A673 (cell line): ENCODE measurements around the gene DAPK2.

Experiments used
- CTCF ChIP-seq: fragments of 300-800, 200-600 bp; sonication (generic); conservative IDR thresholded peaks from 2 replicates; pipeline ENCODE4 v1.5.1; 2017; ENCODE audit warnings: low read depth, mild to moderate bottlenecking, antibody characterized with exemption, low read length, moderate library complexity, mixed read lengths
- EZH2 ChIP-seq: fragments of 200-600 bp; sonication (generic); IDR thresholded peaks from 2 replicates; pipeline ENCODE4 v1.6.1; 2017; ENCODE audit warnings: borderline replicate concordance, low read depth, mild to moderate bottlenecking, mixed read lengths, antibody characterized with exemption, low read length; ENCODE audit not compliant: poor library complexity, severe bottlenecking

- TF ChIP-seq CTCF (no peak), EZH2 (no peak)
These were observed 35.6 kb downstream of the DAPK2 start for GRCh38 chr15:64010719-64011118.
